ENCODE data around the gene ARF3.

Gene ARF3

GRCh38 chr12:48901278-48901677 is 56.0 kb downstream of the ARF3 start:
- TF ChIP-seq CTCF (conservative IDR thresholded peaks at IDR 0.05; ENCODE audit: control insufficient read depth, insufficient read depth, low read depth, low read length) = no peak

GRCh38 chr12:48899651-48900050 is 57.6 kb downstream of the ARF3 start:
- no peak overlapping the region for H3K4me3 ChIP-seq (ENCODE audit: control insufficient read depth, low read depth, low read length)
- no peak for DNase-seq (ENCODE audit: low read depth)
- TF ChIP-seq CTCF (conservative IDR thresholded peaks at IDR 0.05; ENCODE audit: control insufficient read depth, insufficient read depth, low read depth, low read length) = no peak

More at GRCh38 chr12:48901278-48901677, 56.0 kb downstream of the ARF3 start:
- peak; percentile 43 for DNase-seq (ENCODE audit: low read depth)
- no peak overlapping the region for H3K4me3 ChIP-seq (ENCODE audit: control insufficient read depth, low read depth, low read length)

- no peak for TF ChIP-seq CTCF (conservative IDR thresholded peaks at IDR 0.05; ENCODE audit: control insufficient read depth, insufficient read depth, low read depth, low read length)
- H3K4me3 ChIP-seq (ENCODE audit: control insufficient read depth, low read depth, low read length) = no peak overlapping the region
- no peak for DNase-seq (ENCODE audit: low read depth)
These were observed 63.0 kb downstream of the ARF3 start for GRCh38 chr12:48894271-48894670.

GRCh38 chr12:48890657-48891418 is 66.4 kb downstream of the ARF3 start:
- peak; percentile 81 for TF ChIP-seq CTCF (conservative IDR thresholded peaks at IDR 0.05; ENCODE audit: control insufficient read depth, insufficient read depth, low read depth, low read length)
- H3K4me3 ChIP-seq (ENCODE audit: control insufficient read depth, low read depth, low read length) = peak overlapping the region; percentile 34
- DNase-seq (ENCODE audit: low read depth) = peak; percentile 63

GRCh38 chr12:48889679-48890078 is 67.6 kb downstream of the ARF3 start:
- no peak for TF ChIP-seq CTCF (conservative IDR thresholded peaks at IDR 0.05; ENCODE audit: control insufficient read depth, insufficient read depth, low read depth, low read length)
- no peak for DNase-seq (ENCODE audit: low read depth)
- H3K4me3 ChIP-seq (ENCODE audit: control insufficient read depth, low read depth, low read length) = no peak overlapping the region
